HG02759 (cell line): ENCODE results near the gene PPT1.

Experiments
- ATAC-seq: cut with Tn5 transposase; IDR thresholded peaks from one replicate; pipeline ENCODE4 v1.9.1; 2021; ENCODE audit warnings: mild to moderate bottlenecking, moderate library complexity; ENCODE audit not compliant: unreplicated experiment

The PPT1 gene

DNA sequence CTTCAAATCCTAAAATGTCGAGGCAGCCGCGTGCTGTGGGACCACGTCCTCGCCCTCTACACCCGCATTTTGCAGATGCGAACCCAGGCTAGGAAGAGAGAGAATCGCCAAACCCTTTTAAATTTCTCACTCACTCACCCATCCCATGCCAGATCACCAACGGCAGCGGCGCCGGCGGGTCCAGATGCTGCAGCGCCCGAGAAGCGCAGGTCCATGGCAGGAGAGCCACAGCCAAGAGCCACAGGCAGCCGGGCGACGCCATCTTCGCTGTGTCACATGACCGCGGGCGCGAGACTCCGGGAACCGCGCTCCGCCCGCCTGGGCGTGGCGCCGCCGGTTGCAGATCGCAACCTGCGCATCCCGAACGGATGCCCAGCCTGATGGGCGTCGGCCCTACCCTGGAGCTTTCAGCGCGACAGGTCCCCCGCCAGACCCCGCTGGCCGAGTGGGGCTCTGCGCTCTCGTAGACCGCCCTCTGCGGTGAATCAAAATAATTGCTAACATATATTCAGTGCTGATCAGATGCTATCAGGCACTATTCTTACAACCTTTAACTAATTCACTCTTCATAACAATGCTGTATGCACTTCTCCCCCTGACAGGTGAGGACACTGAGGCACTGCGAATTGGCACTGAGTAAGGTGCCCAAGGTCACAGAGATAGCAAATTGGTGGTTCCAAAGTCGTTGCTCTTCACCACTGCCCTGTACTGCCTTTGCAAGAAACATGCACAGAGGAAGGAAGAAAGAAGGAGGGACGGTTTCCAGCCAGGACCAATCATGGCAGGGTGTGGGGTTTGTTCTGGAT, at the start of gene PPT1:
Gene PPT1, minus strand, starts transcription at position 276 of the 806 bp plus-strand sequence. Its CDS starts 14 bp downstream, at position 262.
- peak; percentile 94 for ATAC-seq

- ATAC-seq = no peak
Observed at GRCh38 chr1:40143891-40144575, 47.0 kb upstream of the PPT1 start.

GRCh38 chr1:40141878-40142535, 45.0 kb upstream of the PPT1 start:
- ATAC-seq = no peak

- ATAC-seq = no peak
Observed at GRCh38 chr1:40140211-40140973, 43.3 kb upstream of the PPT1 start.

GRCh38 chr1:40133839-40134238, 36.8 kb upstream of the PPT1 start:
- no peak for ATAC-seq

- ATAC-seq = no peak
Observed at GRCh38 chr1:40133312-40133665, 36.2 kb upstream of the PPT1 start.

- no peak for ATAC-seq
Observed at GRCh38 chr1:40132383-40133311, 35.6 kb upstream of the PPT1 start.

DNA sequence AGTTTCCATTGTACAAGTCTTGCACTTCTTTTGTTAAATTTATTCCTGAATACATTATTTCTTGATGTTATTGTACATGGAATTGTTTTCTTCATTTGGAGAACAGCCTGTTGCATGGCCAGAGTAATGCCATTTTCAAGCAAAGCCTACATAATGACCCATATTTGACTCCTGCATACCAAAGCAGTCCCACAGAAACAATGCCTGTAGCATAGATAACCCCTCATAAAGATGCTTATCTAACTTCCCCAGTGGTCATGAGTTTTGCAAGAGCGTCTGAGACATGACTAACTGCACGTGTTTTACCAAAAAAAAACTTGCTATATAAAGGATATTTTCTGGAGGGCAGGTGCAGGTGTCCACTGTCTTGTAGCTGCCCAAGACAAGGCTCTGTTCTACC, 33.8 kb upstream of the PPT1 start:
- ATAC-seq = no peak

DNA sequence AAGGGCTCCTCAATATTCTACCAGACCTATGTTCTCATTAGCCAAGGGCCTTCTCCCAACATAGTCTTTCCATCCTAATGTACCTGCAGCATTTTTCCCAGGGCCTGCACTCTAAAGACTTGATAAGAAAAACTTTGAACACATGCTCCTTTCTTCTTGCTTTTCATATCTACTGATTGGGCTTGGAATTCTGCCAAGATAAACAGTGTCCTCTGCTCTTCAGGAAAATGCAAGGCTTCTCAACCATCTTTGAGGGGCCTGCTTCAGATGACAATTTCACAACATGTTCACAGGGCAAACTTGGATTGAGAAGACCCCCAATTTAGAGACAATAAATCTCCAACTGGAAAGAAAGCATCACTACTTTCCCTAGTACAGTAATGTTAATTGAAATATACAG, 25.8 kb upstream of the PPT1 start:
- no peak for ATAC-seq

- no peak for ATAC-seq
Observed at GRCh38 chr1:40120128-40120527, 23.1 kb upstream of the PPT1 start.

GRCh38 chr1:40114400-40114799, 17.3 kb upstream of the PPT1 start:
- ATAC-seq = no peak

GRCh38 chr1:40110389-40110788, 13.3 kb upstream of the PPT1 start:
- ATAC-seq = no peak

DNA sequence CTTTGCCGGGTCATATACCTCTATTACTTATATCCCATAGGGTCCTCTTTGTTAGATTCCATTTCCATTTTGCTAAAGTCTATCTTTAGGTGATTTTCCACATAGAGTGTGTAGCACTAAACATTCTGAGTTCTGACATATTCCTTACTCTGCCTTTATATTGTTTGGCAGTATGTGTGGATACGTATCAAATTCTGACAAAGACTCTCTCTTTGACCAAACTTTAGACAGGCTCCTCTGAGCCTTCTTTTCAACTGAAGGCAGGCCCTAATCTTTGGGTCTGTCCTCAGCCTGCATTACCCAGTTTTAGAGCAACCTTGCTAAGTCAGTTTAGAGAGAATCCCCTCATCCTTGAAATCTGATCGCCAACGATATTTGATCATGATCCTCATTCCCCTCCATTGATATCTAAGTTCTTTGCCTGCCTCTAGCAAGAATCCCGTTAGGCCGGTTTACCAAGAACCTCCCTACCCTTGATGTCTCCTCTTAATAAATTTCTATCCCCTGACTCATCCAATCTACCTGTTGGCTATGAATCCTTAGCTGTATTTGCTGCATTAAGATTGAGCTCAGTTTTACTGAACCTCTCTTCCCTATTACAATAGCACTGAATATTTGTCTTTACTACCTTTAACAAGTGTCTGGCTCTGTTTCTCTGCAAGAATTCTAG, 10.4 kb upstream of the PPT1 start:
- ATAC-seq = no peak

- ATAC-seq = no peak
Observed at GRCh38 chr1:40105028-40105427, 8.0 kb upstream of the PPT1 start.

- no peak for ATAC-seq
Observed at GRCh38 chr1:40102896-40103295, 5.8 kb upstream of the PPT1 start.

DNA sequence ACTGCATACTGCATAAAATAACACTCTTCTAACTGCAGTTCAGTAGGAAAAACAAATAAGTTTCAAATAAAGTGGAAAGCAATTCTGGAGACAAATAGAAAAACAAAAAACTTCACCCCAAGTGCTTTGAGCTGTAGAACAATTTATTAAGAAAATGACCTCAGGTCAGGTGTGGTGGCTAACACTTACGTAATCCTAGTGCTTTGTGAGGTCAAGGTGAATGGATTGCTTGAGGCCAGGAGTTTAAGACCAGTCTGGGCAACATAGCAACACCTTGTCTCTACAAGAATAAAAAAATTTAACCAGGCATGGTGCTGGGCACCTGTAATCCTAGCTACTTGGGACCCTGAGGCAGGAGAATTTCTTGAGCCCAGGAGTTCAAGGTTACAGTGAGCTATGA, 5.0 kb upstream of the PPT1 start:
- no peak for ATAC-seq

- ATAC-seq = peak; percentile 10
Observed at GRCh38 chr1:40096646-40096976, 441 bp downstream of the PPT1 start.

GRCh38 chr1:40095806-40096205, 1.2 kb downstream of the PPT1 start:
- ATAC-seq = no peak

GRCh38 chr1:40094466-40095110, 2.5 kb downstream of the PPT1 start:
- no peak for ATAC-seq
